ENCODE data around the gene SYNGR3.

SYNGR3 gene

DNA sequence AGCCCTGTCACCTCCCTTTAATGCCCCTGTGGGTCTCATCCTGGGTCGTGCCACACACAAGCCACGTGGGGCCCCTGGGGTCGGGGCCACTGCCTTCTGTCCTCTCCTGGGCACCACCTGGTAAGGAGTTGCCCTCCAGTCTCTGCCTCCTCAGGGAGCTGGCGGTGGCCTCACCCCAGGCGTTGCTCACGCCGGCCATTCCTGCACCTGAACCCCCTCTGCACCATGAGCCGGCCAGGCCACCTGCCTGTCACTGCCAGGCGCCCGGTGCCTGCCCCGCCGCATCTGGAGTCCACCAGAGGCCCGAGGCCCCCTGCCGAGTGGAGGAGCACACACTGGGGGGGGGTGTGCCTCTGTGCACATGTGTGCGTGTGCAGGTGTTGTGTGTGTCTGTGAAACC lies 47.3 kb downstream of the SYNGR3 start:
- DNase-seq (ENCODE audit: extremely low spot score): no peak
- ChIA-PET POLR2A (interaction anchor here (0.8 kb wide), 1 partner anchor 118 kb away, joined by 3 read pairs; the partner anchor contains the start of gene TRAF7), CTCF (no interaction called here)
- TF ChIP-seq, protein P1, sequence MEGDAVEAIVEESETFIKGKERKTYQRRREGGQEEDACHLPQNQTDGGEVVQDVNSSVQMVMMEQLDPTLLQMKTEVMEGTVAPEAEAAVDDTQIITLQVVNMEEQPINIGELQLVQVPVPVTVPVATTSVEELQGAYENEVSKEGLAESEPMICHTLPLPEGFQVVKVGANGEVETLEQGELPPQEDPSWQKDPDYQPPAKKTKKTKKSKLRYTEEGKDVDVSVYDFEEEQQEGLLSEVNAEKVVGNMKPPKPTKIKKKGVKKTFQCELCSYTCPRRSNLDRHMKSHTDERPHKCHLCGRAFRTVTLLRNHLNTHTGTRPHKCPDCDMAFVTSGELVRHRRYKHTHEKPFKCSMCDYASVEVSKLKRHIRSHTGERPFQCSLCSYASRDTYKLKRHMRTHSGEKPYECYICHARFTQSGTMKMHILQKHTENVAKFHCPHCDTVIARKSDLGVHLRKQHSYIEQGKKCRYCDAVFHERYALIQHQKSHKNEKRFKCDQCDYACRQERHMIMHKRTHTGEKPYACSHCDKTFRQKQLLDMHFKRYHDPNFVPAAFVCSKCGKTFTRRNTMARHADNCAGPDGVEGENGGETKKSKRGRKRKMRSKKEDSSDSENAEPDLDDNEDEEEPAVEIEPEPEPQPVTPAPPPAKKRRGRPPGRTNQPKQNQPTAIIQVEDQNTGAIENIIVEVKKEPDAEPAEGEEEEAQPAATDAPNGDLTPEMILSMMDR (IDR thresholded peaks at IDR 0.05; ENCODE audit: control extremely low read depth, extremely low read depth, low read depth, missing control alignments): no peak

DNA sequence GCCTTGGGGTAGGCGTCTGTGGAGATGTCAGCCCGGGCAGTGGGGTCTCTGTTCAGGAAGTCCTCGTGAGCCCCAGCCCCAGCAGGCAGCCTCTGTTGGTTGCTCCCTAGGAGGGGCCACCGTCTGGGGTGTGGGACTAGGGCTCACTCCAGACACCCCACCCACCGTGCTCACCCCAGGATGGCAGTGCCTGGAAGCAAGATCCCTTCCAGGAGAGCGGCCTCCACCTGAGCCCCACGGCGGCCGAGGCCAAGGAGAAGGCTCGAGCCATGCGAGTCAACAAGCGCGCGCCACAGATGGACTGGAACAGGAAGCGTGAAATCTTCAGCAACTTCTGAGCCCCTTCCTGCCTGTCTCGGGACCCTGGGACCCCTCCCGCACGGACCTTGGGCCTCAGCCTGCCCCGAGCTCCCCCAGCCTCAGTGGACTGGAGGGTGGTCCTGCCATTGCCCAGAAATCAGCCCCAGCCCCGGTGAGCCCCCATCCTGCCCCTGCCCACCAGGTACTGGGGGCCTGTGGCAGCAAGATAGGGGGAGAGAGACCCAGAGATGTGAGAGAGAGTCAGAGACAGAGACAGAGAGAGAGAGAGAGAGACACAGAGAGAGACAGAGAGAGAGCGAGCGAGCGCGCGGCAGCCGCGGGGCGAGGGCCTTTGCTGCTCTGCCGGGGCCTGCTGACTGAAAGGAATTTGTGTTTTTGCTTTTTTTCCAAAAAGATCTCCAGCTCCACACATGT lies 48.0 kb downstream of the SYNGR3 start:
- ChIA-PET CTCF (no interaction called here), POLR2A (no interaction called here)
- no peak for DNase-seq (ENCODE audit: extremely low spot score)
- TF ChIP-seq, protein P1 (IDR thresholded peaks at IDR 0.05; ENCODE audit: control extremely low read depth, extremely low read depth, low read depth, missing control alignments): no peak

DNA sequence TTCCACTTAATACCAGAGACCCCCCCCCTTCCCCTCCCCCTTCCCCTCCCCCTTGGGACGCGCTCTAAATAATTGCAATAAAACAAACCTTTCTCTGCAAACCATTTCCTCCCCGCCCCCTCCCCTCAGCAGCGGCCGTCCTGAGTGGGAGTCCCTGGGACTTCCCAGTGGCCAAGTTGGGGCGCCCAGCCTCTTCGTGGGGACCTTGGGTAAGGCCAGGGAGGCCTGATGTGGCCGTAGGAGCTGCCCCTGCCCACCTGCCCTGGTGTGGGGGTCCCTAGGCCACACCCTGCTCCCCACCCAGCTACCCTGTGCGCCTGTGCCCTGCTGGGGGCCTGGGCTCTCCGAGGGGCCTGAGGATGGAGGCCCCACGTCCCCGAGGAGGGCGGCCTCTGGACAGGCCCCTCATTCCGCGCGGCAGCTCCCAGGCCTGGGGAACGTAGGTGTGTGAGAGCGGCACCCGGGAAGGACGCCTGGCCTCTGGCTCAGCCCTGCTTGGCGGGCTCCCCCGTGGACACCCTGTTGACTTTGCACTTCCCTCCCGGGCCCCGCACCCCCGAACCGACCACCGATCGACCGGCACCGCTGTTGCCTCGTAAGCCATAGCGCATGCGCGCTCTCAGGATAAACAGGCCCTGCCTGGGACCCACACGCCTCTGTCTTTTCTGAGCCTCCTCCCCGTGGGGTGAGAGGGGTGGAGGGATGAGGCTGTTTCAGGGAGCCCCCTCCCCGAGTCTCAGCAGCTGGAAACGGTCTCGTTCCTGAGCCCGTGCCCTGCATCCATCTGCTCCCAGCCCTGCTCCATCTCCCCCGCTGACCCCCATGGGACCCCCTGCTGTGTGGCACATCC lies 48.8 kb downstream of the SYNGR3 start:
- ChIA-PET POLR2A (no interaction called here), CTCF (interaction anchor here (1.1 to 1.2 kb wide), 2 partner anchors 15 to 990 kb away, joined by 3 to 4 read pairs; no protein-coding TSS in a partner anchor)
- TF ChIP-seq, protein P1 (IDR thresholded peaks at IDR 0.05; ENCODE audit: control extremely low read depth, extremely low read depth, low read depth, missing control alignments): no peak
- no peak for DNase-seq (ENCODE audit: extremely low spot score)

DNA sequence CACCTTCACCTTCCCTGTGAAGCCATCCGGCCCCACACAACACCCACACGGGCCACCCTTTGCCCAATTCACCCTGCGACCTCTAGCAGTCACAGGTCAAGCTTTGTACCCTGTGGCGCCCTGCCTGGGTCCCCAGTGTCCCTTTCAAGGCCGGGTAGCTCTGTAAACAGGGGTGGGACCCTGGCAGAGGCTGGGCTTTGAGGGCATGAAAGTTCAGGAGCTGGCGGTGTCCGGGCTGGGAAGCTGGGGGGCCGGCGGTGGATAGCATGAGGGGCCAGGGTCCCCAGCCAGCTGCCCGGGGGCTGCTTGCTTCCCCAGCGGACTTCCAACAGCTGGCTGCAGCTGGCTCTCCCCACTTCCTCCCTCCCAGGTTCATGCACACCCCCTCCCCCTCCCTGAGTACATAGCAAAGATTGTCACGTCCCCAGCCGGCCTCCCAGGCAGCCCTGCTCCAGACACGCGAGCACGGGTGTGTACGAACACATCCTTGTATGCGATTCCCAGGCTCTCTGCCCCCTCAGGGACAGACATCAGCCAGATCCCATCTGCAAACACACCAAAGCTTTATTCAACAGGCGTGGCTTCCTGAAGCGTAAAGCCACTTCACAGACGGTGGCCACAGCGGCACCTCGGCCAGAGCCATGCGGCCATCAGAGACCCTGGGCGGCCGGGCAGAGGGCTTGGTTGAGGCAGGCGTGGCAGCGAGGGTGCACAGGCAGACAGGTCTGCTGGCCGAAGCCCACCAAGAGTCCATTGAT lies 49.7 kb downstream of the SYNGR3 start:
- no peak for DNase-seq (ENCODE audit: extremely low spot score)
- ChIA-PET POLR2A (interaction anchor here (0.5 to 0.7 kb wide), 3 partner anchors 113 to 1828 kb away, joined by 3 to 7 read pairs (median 4); partner anchors contain the start of gene TRAF7), CTCF (interaction anchor here (1.1 to 1.6 kb wide), 3 partner anchors 16 to 990 kb away, joined by 3 to 5 read pairs (median 4); no protein-coding TSS in a partner anchor)
- TF ChIP-seq, protein P1 (IDR thresholded peaks at IDR 0.05; ENCODE audit: control extremely low read depth, extremely low read depth, low read depth, missing control alignments): no peak

DNA sequence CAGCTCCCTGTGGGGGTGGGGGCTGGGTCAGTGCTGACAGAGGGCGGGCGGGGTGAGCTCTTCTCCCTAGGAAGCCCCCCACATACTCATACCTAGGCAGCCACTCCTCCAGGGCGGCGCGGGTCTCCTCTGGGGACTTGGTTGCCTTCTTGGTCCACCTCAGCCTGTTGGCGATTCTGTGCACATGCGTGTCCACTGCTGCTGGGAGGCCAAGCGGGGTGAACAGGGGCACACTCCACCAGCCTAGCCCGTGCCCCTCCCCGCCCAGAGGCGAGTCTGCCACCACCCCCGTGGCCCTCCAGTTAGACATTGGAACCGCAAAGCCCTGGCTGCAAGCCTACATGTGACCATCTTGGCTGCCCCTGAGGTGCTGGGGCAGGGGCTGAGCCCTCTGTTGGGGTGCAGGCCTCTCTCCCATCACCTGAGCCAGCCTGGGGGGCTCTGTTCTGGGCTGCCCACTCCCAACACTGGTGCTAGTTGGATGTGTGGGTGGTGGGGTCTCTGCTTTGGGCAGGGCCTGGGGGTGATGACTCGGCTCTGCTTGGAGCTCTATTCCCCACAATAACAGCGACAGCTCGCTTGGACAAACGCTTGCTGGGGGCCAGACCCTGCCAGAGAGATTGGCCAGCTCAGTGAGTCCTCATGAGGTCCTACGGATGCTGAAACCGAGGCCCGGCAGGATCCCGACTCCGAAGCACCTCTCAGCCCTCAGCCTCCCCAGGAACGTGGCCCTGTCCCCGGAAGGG lies 50.4 kb downstream of the SYNGR3 start:
- DNase-seq (ENCODE audit: extremely low spot score): no peak
- POLR2A ChIA-PET: interaction anchor here (0.7 kb wide), 1 partner anchor 115 kb away, joined by 3 read pairs; the partner anchor contains the start of gene TRAF7
- TF ChIP-seq, protein P1 (IDR thresholded peaks at IDR 0.05; ENCODE audit: control extremely low read depth, extremely low read depth, low read depth, missing control alignments): no peak
- CTCF ChIA-PET: interaction anchor here (1.1 to 1.6 kb wide), 2 partner anchors 18 to 101 kb away, joined by 4 to 5 read pairs; no protein-coding TSS in a partner anchor
